Panc1 (cell line): ENCODE results near the gene SLIT2. TPM values are rescaled to one million over a fixed set of nuclear protein-coding genes. Genes with fewer than 3 reads are reported as not detected.
A peak's percentile ranks its signal among the peaks of the same experiment; 100 is the strongest.

Source experiments
- ATAC-seq: fragments of 200-7000 bp; cut with Tn5 transposase; 2 replicates; pipeline ENCODE4 v1.9.1; 2020; ENCODE audit warnings: mild to moderate bottlenecking, moderate library complexity
- BruUV-seq: library from RNA; stranded (reverse); fragments of 400-500 nt; replicated peaks from 2 replicates; lab custom pipeline; 2021; lab: Mats Ljungman, UMichigan
- CTCF ChIA-PET: fragments of 300-600 bp; sonication (Branson Sonifier 250); formaldehyde crosslinking; loops from one replicate; lab custom pipeline; 2022; ENCODE audit warnings: antibody characterized with exemption; lab: Charles Lee
- POLR2A ChIA-PET: fragments of 300-600 bp; sonication (Branson Sonifier 250); formaldehyde crosslinking; loops from one replicate; lab custom pipeline; 2022; ENCODE audit warnings: antibody characterized with exemption; lab: Charles Lee
- DNase-seq: peaks from one replicate; pipeline ENCODE4 v3.0.0-alpha.2; 2010; ENCODE audit warnings: low read depth, low spot score
- H3K27ac ChIP-seq: 2 replicates; pipeline ENCODE4 v1.5.1; 2011; ENCODE audit warnings: mild to moderate bottlenecking, low read length, inconsistent platforms
- H3K27me3 ChIP-seq: fragments of 200-500 bp; sonication (Bioruptor generic); 2 replicates; pipeline ENCODE4 v1.6.0; 2014; ENCODE audit warnings: low read length, inconsistent platforms; ENCODE audit not compliant: control insufficient read depth, insufficient read depth
- H3K36me3 ChIP-seq: fragments of 200-500 bp; sonication (Bioruptor generic); 2 replicates; pipeline ENCODE4 v1.5.1; 2014; ENCODE audit warnings: inconsistent platforms, mild to moderate bottlenecking, low read length, moderate library complexity; ENCODE audit not compliant: control insufficient read depth, insufficient read depth
- H3K4me1 ChIP-seq: 2 replicates; pipeline ENCODE4 v1.5.1; 2011; ENCODE audit warnings: inconsistent platforms, mild to moderate bottlenecking, low read length, moderate library complexity; ENCODE audit not compliant: control insufficient read depth, insufficient read depth
- H3K4me3 ChIP-seq, 2 experiments: 2 replicates each; pipeline ENCODE4 v1.5.1; 2011 to 2012; ENCODE audit warnings: low read depth in 2 of 2, low read length in 2 of 2, mild to moderate bottlenecking in 2 of 2, inconsistent platforms in 1 of 2, moderate library complexity in 1 of 2
- H3K9me3 ChIP-seq: fragments of 200-500 bp; sonication (Bioruptor generic); 2 replicates; pipeline ENCODE4 v1.5.1; 2014; ENCODE audit warnings: low read depth, mild to moderate bottlenecking, inconsistent platforms, low read length, moderate library complexity; ENCODE audit not compliant: control insufficient read depth, insufficient read depth
- POLR2AphosphoS5 ChIP-seq: IDR thresholded peaks from 2 replicates; pipeline ENCODE4 v1.6.1; 2012; ENCODE audit warnings: mild to moderate bottlenecking, low read depth, low read length, moderate library complexity
- SIN3A ChIP-seq: IDR thresholded peaks from 2 replicates; pipeline ENCODE4 v1.6.1; 2012; ENCODE audit warnings: low read depth, mild to moderate bottlenecking, low read length, moderate library complexity, borderline replicate concordance; ENCODE audit not compliant: insufficient read depth
- TCF7L2 ChIP-seq: IDR thresholded peaks from 2 replicates; pipeline ENCODE4 v1.6.1; 2011; ENCODE audit warnings: mild to moderate bottlenecking, low read depth, low read length, inconsistent platforms
- in situ Hi-C: cut with HindIII; loops from 2 replicates; pipeline ENCODE4 v1.10.0; 2016; ENCODE audit warnings: low sequenced_read_pairs, low pct_unique_long_range_greater_than_20kb
- intact Hi-C: fragments of 100-400 bp; cut with micrococcal nuclease; formaldehyde crosslinking; loops from one replicate; pipeline ENCODE4 v1.10.0; 2022; ENCODE audit not compliant: unreplicated experiment
- total RNA-seq: library from RNA; stranded (reverse); gene quantifications from one replicate; pipeline ENCODE4 v1.2.1, GENCODE V29; 2021; ENCODE audit not compliant: unreplicated experiment
- TF ChIP-seq, protein P1 (sequence below), 2 experiments: IDR thresholded peaks; 2 replicates each; pipeline ENCODE4 v1.6.1; 2011 to 2012; ENCODE audit warnings: low read depth in 2 of 2, control low read depth in 1 of 2, low read length in 1 of 2, mild to moderate bottlenecking in 1 of 2, moderate library complexity in 1 of 2; ENCODE audit not compliant: insufficient read depth in 1 of 2
- TF ChIP-seq, protein P2 (sequence below): fragments of 450-650 bp; IDR thresholded peaks from 2 replicates; pipeline ENCODE4 v1.5.1; 2017; ENCODE audit warnings: mild to moderate bottlenecking

The SLIT2 gene
- total RNA-seq, 1 experiment from 2014 or later = 0.28 TPM

DNA sequence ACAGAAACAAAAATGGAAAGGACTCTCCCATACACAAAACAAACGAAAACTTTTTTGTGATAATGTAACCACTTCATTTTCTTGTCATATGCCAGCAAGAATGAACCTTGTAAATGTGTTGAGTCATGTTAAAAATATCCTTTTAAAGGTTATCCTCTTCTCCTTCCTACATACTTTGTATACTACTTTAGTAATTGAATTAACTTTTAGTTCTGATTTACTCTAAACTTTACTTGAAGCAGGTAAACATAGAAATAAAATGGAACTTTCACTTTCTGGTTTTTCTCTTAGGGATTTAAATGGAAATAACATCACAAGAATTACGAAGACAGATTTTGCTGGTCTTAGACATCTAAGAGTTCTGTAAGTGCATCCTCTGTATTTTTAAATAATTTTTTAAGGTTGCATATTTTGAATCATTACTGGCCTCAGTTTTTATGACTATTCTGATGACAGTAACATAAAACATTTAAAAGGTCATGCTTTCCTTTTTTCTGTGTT is 4.7 kb downstream of the SLIT2 start:
- no peak for DNase-seq
- no TSS peak for BruUV-seq
- Histone ChIP-seq H3K9me3 (no peaks in the 10 kb centered on the region), H3K4me3 (peak overlapping the region in 1 of 2 experiments; percentile 12; a peak in 1 of 4 replicates), H3K27me3 (no peaks in the 10 kb centered on the region), H3K36me3 (no peaks in the 10 kb centered on the region), H3K4me1 (no peaks in the 10 kb centered on the region), H3K27ac (no peak overlapping the region)
- TF ChIP-seq POLR2AphosphoS5 (no peak), TCF7L2 (no peak), SIN3A (no peak)
- TF ChIP-seq, protein P1, sequence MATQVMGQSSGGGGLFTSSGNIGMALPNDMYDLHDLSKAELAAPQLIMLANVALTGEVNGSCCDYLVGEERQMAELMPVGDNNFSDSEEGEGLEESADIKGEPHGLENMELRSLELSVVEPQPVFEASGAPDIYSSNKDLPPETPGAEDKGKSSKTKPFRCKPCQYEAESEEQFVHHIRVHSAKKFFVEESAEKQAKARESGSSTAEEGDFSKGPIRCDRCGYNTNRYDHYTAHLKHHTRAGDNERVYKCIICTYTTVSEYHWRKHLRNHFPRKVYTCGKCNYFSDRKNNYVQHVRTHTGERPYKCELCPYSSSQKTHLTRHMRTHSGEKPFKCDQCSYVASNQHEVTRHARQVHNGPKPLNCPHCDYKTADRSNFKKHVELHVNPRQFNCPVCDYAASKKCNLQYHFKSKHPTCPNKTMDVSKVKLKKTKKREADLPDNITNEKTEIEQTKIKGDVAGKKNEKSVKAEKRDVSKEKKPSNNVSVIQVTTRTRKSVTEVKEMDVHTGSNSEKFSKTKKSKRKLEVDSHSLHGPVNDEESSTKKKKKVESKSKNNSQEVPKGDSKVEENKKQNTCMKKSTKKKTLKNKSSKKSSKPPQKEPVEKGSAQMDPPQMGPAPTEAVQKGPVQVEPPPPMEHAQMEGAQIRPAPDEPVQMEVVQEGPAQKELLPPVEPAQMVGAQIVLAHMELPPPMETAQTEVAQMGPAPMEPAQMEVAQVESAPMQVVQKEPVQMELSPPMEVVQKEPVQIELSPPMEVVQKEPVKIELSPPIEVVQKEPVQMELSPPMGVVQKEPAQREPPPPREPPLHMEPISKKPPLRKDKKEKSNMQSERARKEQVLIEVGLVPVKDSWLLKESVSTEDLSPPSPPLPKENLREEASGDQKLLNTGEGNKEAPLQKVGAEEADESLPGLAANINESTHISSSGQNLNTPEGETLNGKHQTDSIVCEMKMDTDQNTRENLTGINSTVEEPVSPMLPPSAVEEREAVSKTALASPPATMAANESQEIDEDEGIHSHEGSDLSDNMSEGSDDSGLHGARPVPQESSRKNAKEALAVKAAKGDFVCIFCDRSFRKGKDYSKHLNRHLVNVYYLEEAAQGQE (IDR thresholded peaks at IDR 0.05; ENCODE audit: insufficient read depth in 1 of 2, low read depth in 2 of 2, low read length in 1 of 2) = no peak
- TF ChIP-seq, protein P2, sequence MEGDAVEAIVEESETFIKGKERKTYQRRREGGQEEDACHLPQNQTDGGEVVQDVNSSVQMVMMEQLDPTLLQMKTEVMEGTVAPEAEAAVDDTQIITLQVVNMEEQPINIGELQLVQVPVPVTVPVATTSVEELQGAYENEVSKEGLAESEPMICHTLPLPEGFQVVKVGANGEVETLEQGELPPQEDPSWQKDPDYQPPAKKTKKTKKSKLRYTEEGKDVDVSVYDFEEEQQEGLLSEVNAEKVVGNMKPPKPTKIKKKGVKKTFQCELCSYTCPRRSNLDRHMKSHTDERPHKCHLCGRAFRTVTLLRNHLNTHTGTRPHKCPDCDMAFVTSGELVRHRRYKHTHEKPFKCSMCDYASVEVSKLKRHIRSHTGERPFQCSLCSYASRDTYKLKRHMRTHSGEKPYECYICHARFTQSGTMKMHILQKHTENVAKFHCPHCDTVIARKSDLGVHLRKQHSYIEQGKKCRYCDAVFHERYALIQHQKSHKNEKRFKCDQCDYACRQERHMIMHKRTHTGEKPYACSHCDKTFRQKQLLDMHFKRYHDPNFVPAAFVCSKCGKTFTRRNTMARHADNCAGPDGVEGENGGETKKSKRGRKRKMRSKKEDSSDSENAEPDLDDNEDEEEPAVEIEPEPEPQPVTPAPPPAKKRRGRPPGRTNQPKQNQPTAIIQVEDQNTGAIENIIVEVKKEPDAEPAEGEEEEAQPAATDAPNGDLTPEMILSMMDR = no peak
- POLR2A ChIA-PET = no interaction called here
- no peak for ATAC-seq
- in situ Hi-C loops = no loop called here
- intact Hi-C loops = no loop called here
- CTCF ChIA-PET = no interaction called here

- ChIA-PET CTCF (no interaction called here), POLR2A (no interaction called here)
- Histone ChIP-seq H3K27ac (no peak overlapping the region), H3K4me3 (no peak overlapping the region), H3K36me3 (no peaks in the 10 kb centered on the region), H3K4me1 (no peaks in the 10 kb centered on the region), H3K27me3 (no peaks in the 10 kb centered on the region), H3K9me3 (no peaks in the 10 kb centered on the region)
- DNase-seq = no peak
- ATAC-seq = no peak
- BruUV-seq = no TSS peak
- in situ Hi-C loops (no loop called here), intact Hi-C loops (no loop called here)
- no peak for TF ChIP-seq TCF7L2
- TF ChIP-seq, protein P1 (IDR thresholded peaks at IDR 0.05; ENCODE audit: insufficient read depth in 1 of 2, low read depth in 2 of 2, low read length in 1 of 2) = no peak
- TF ChIP-seq SIN3A = no peak
- TF ChIP-seq, protein P2 = no peak
- no peak for TF ChIP-seq POLR2AphosphoS5
These were observed 8.0 kb downstream of the SLIT2 start for GRCh38 chr4:20259707-20260106.
